DMS 273 (cell line): Measurements from ENCODE around the gene PCSK4.

ENCODE experiments used
- DNase-seq: peaks from one replicate; lab custom pipeline; 2025; ENCODE audit not compliant: unreplicated experiment; lab: John Stamatoyannopoulos, UW

Gene PCSK4

DNA sequence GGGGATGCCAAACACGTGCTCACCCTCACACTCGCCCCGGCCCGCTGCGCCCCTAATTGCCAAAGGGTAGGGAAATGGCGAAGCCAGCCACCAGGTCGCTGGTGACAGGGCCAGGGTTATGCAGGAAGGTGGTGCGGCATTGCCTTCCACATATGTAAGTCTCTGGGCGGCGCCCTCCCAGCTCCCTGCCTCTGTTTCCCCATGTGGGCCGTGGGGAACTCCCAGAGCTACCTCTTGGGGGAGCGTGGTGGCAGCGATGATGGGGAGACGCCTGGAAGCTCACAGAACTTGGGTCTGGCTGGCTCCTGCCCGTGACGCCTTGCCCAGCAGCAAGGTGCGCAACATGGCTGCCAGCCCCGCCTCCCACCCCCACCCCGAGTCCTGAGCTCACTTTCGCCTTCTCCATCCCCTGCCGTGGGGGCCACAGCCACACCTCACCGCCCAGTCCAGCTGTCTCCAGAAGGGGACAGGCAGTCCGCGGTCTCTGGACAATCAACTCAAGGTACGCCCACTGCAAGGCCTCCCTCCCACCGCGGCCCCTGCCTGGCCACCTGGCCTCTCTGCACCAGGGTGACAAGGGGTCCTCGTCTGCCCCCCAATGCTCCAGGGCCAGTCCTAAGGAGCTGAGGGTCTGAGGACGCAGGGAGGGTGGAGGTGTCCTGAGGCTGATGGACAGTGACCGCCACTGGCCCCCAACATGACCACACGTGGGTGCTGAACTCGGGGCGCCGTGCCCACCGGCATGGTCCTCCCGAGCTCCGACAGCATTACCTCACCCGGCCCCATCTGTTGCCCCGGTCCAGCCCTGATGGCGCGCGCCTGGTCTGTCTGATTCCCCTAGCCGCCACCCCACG, 17.7 kb downstream of the PCSK4 start:
- peak; percentile 89 for DNase-seq

DNA sequence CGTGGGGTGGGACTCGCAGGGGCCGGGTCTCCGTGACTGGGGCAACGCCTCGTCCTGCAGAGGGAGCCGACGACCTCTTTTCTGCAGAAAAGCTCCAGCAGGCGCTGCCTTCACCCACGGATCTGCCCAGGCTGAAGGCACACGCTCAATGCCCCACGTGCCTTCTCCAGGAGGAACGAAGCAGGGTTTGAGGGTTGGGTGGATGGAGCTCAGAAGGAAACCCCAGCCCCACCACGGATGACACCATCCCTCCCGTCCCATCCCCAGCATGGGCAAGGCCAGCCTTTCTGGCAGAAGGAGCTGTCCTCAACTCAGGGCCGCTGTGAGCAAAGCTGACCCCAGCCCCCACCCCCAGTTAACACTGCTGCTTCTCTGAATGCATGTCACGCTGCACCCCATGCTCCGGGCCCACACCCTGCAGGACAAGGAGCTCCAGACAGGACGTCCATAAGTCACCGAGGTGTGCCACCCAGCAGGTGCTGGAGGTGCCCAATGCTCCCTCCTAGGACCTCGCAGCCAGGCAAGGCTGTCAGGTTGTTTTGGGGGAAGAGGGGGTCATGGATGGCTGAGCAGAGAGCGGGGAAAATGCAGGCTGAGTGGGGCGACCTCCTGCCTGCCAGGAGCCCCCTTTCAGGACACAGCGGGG, 18.5 kb downstream of the PCSK4 start:
- peak; percentile 66 for DNase-seq

DNA sequence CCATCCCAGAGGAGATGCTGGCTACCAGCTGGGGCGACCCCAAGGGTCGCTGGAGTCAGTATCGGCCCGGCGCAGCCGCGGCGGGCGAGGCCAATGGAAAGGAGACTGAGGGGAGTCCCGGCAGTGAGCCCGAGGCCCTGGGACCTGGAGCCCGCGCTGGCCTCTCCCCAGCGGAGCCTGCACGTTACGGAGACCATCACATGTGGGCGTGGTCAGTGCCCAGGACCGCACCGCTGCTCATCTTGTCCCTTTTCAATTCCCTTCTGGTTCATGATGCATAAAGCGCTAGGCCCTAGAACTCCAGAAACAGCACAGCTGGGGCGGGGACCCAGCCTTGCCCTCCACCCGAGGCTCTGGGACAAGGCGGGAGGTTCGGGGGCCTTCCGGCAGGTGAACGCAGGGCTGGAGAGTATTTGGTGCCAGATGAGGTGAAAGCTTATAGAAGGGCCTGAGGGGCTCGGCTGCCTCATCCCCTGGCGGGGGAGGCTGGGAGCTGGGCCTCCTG, 19.1 kb downstream of the PCSK4 start:
- DNase-seq = peak; percentile 69

DNA sequence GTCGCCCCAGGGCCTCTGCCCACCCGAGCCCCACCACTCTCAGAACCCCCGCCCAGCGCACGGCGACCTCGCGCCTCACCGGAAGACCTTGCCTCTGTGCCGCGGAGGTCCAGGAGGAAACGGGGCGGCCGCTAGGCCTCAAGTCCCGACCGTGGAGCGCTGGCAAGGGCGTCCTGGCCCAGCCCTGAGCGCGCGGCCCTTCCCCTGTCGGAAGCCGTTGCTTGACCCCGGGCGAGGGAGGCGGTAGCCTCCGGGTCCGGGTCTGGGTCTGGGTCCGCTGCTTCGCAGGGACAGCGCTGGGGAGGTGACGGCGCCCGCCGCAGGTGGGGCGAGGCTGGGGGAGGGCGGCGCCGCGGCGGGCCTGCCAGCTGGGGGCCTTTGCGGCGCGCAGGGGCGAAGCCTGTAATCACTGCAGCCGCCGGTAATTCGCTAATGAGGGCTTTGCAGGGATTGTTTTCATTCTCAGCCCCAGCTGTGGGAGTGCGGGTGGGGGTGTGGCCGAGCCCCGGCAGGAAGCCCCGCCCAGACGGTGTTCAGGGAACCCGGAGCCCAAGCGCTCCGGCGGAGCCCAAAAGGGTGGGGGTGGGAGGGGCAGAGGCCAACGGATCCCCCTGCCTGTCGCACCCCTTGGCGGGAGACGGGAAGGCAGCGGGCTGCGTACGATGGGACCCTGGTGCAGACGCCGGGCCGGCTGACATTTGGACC, 19.7 kb downstream of the PCSK4 start:
- peak; percentile 90 for DNase-seq

DNA sequence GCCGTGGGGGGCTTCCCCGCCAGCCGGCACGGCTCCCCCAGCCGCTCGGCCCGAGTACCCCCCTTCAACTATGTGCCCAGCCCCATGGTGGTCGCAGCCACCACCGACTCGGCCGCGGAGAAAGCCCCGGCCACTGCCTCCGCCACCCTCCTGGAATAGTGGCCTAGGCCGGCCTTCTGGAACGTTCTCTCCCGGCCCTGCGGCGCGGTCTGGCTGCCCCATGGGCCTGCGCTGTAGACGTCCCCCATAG, 20.2 kb downstream of the PCSK4 start:
- DNase-seq = no peak

DNA sequence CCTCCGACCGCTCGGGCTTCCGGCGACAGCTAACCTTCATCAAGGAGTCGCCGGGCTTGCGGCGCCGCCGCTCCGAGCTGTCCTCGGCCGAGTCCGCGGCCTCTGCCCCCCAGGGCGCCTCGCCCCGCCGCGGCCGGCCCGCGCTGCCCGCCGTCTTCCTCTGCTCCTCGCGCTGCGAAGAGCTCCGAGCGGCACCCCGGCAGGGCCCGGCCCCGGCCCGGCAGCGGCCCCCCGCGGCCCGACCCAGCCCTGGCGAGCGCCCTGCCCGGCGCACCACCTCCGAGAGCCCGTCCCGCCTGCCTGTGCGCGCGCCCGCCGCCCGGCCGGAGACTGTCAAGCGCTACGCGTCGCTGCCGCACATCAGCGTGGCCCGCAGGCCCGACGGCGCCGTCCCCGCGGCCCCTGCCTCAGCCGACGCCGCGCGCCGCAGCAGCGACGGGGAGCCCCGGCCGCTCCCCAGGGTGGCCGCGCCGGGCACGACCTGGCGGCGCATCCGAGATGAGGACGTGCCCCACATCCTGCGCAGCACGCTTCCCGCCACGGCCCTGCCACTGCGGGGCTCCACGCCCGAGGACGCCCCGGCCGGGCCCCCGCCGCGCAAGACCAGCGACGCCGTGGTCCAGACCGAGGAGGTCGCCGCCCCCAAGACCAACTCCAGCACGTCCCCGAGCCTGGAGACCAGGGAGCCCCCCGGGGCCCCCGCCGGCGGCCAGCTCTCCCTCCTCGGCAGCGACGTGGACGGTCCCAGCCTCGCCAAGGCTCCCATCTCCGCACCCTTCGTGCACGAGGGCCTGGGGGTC, 20.7 kb downstream of the PCSK4 start:
- no peak for DNase-seq

DNA sequence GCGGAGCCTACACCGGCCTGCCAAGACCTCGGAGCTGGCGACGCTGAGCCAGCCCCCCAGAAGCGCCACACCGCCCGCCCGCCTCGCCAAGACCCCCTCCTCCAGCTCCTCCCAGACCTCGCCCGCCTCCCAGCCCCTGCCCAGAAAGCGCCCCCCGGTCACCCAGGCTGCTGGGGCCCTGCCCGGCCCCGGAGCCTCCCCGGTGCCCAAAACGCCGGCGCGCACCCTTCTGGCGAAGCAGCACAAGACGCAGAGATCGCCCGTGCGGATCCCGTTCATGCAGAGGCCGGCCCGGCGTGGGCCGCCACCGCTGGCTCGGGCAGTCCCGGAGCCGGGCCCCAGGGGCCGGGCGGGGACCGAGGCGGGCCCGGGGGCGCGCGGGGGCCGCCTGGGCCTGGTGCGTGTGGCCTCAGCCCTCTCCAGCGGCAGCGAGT, 21.3 kb downstream of the PCSK4 start:
- DNase-seq = no peak

DNA sequence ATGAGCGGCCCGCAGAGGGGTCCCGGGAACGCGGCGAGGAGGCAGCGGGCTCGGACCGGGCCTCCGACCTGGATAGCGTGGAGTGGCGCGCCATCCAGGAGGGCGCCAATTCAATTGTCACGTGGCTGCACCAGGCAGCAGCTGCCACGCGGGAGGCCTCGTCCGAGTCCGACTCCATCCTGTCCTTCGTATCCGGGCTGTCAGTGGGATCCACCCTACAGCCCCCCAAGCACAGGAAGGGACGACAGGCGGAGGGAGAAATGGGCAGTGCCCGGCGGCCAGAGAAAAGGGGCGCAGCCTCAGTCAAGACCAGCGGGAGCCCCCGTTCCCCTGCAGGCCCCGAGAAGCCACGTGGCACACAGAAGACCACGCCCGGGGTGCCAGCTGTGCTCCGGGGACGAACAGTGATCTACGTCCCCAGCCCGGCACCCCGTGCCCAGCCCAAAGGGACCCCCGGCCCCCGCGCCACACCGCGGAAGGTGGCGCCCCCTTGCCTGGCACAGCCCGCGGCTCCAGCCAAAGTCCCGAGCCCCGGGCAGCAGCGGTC, 21.8 kb downstream of the PCSK4 start:
- no peak for DNase-seq

DNA sequence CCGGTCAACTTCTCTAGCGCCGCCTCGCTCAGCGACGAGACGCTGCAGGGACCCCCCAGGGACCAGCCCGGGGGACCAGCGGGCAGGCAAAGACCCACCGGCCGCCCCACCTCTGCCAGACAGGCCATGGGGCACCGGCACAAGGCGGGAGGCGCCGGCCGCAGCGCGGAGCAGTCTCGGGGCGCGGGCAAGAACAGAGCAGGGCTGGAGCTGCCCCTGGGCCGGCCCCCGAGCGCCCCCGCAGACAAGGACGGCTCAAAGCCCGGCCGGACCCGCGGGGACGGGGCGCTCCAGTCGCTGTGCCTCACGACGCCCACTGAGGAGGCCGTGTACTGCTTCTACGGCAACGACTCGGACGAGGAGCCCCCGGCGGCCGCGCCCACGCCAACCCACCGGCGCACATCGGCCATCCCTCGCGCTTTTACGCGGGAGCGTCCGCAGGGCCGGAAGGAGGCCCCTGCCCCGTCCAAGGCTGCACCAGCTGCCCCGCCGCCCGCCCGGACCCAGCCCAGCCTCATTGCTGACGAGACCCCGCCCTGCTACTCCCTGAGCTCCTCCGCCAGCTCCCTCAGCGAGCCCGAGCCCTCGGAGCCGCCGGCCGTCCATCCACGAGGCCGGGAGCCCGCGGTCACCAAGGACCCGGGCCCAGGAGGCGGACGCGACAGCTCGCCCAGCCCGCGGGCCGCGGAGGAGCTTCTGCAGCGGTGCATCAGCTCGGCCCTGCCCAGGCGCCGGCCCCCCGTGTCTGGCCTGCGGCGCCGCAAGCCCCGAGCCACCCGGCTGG, 22.5 kb downstream of the PCSK4 start:
- no peak for DNase-seq

DNA sequence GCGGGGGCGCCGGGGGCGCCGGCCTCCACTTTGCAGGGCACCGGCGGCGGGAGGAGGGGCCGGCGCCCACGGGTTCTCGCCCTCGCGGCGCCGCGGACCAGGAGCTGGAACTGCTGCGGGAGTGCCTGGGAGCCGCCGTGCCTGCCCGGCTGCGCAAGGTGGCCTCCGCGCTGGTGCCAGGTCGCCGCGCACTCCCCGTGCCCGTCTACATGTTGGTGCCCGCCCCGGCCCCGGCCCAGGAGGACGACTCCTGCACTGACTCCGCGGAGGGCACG, 23.0 kb downstream of the PCSK4 start:
- no peak for DNase-seq

DNA sequence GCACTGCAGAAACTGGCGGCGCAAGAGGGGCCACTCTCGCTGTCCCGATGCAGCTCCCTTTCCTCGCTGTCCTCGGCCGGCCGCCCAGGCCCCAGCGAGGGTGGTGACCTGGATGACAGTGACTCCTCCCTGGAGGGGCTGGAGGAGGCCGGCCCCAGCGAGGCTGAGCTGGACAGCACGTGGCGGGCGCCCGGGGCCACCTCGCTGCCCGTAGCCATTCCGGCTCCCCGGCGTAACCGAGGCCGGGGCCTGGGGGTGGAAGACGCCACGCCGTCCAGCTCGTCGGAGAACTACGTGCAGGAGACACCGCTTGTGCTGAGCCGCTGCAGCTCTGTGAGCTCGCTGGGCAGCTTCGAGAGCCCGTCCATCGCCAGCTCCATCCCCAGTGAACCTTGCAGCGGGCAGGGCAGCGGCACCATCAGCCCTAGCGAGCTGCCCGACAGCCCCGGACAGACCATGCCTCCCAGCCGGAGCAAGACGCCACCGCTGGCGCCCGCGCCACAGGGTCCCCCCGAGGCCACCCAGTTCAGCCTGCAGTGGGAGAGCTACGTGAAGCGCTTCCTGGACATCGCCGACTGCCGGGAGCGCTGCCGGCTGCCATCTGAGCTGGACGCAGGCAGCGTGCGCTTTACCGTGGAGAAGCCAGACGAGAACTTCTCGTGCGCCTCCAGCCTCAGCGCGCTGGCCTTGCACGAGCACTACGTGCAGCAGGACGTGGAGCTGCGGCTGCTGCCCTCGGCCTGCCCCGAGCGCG, 23.5 kb downstream of the PCSK4 start:
- no peak for DNase-seq

DNA sequence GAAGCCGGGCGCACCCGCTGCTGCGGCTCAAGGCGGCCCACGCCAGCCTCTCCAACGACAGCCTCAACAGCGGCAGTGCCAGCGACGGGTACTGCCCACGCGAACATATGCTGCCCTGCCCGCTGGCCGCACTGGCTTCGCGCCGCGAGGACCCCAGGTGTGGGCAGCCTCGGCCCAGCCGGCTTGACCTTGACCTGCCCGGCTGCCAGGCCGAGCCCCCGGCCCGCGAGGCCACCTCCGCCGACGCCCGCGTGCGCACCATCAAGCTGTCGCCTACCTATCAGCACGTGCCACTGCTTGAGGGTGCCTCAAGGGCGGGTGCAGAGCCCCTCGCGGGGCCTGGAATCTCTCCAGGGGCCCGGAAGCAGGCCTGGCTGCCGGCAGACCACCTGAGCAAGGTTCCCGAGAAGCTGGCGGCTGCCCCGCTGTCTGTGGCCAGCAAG, 24.1 kb downstream of the PCSK4 start:
- no peak for DNase-seq

DNA sequence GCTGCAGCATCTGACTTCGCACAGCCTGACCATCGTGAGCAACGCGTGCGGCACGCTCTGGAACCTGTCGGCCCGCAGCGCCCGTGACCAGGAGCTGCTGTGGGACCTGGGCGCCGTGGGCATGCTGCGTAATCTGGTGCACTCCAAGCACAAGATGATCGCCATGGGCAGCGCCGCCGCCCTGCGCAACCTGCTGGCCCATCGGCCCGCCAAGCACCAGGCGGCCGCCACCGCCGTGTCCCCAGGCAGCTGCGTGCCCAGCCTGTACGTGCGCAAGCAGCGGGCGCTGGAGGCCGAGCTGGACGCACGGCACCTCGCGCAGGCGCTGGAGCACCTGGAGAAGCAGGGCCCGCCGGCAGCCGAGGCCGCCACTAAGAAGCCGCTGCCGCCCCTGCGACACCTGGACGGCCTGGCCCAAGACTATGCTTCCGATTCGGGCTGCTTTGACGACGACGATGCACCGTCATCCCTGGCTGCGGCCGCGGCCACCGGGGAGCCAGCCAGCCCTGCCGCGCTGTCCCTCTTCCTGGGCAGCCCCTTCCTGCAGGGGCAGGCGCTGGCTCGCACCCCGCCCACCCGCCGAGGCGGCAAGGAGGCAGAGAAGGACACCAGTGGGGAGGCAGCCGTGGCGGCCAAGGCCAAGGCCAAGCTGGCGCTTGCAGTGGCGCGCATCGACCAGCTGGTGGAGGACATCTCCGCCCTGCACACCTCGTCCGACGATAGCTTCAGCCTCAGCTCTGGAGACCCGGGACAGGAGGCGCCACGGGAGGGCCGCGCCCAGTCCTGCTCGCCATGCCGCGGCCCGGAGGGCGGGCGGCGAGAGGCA, 24.7 kb downstream of the PCSK4 start:
- no peak for DNase-seq

DNA sequence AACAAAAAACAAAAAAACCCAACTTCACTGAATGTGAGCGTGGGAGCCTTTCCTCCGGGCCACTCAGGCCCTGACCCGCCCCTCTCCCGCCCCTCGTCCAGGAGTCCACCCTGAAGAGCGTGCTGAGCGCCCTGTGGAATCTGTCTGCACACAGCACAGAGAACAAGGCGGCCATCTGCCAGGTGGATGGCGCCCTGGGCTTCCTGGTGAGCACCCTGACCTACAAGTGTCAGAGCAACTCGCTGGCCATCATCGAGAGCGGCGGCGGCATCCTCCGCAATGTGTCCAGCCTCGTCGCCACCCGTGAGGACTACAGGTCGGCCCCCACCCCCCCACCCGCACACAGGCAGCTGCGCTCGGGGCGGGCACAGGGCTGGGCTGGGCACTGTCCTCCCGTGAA, 28.3 kb downstream of the PCSK4 start:
- no peak for DNase-seq

DNA sequence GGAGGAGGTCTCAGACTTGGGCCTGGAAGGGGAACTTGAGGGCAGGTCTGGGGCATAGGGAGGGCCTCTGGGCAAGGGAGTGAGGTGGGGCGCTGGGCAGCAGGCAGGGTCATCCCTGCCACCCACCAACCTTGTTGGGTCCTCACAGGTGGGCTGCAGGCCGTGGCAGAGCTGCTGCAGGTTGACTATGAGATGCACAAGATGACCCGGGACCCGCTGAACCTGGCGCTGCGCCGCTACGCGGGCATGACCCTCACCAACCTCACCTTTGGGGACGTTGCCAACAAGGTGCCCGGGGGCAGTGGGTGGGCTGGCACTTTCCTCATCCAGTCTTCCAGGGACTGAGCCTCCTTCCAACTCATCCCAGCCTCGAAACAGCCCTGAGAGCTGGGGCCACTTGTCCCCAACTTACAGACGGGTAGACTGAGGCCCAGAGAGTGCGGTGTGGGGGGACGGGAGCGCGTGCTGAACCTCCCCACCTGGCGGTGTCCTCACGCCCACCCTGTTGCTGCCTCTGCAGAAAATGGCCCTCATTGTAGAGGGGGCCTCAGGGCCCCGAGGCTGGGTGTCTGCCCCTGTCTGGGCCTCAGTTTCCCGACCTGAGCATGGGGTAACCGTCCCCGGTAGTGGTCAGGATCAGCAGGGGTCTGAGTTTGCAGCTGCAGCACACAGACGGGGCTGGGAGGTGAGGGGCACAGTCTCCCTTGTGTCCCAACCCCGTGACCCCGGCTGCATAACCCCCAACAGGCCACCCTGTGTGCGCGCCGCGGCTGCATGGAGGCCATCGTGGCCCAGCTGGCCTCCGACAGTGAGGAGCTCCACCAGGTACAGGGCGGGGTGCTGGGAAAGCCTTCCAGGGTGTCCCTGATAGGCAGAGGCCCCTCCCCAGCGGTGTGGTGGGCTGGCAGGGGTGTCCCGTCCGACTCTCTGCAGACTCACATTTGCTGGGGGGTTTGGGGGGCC, 29.8 kb downstream of the PCSK4 start:
- no peak for DNase-seq

DNA sequence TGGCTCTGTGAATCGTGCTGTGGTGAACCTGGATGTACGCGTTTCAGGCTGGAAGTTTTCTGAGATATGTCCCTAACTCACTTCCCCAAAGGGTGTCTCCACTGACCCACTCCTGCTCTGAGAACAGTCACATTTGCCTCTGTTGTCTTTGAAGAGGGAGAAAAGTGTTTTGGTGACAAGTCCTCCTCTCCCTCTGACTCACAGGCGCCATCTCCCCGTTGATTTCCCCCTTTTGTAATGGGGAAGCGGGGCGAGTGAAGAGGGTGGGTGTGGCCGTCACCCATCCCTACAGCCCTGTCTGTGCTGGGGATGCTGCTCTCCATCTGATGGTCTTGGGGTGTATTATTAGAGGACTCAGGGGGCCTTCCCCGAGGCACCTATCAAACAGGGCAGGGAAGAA, 30.7 kb downstream of the PCSK4 start:
- no peak for DNase-seq

DNA sequence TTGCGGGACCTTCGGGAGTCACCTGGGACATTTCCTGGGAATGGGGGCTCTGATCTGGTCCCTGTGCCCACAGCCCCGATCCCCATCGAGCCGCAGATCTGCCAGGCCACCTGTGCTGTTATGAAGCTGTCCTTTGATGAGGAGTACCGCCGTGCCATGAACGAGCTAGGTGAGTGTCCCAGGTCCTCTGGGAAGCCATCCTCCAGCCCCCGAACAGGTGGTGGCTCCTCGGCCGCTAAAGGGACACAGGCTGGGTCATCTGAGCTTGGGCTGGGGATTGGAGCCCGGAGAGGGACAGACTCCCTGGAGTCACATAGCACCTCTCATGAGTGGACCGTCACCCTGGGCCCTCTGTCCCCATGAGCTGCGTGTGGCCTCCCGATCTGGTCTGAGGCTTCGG, 32.3 kb downstream of the PCSK4 start:
- DNase-seq = no peak
